Amniotic stem cell (primary cell): ENCODE data around the gene GLP1R.

Experiments
- DNase-seq: peaks from one replicate; lab custom pipeline; 2025; lab: John Stamatoyannopoulos, UW

The GLP1R gene

GRCh38 chr6:39048481-39049399 lies at the start of gene GLP1R:
GLP1R (plus strand) TSS chr6:39048781; CDS start chr6:39048841, 60 bp downstream.
- DNase-seq: no peak

GRCh38 chr6:39003072-39003471 lies 45.5 kb upstream of the GLP1R start:
- DNase-seq: no peak

- no peak for DNase-seq
These were observed 45.1 kb upstream of the GLP1R start for GRCh38 chr6:39003492-39003891.

GRCh38 chr6:39004801-39005200 lies 43.8 kb upstream of the GLP1R start:
- no peak for DNase-seq

- DNase-seq: no peak
These were observed 42.8 kb upstream of the GLP1R start for GRCh38 chr6:39005774-39006173.

GRCh38 chr6:39007575-39007974 lies 41.0 kb upstream of the GLP1R start:
- DNase-seq: no peak

GRCh38 chr6:39008737-39009136 lies 39.8 kb upstream of the GLP1R start:
- DNase-seq: no peak

- DNase-seq: no peak
These were observed 39.1 kb upstream of the GLP1R start for GRCh38 chr6:39009476-39009875.

GRCh38 chr6:39016839-39017546 lies 31.6 kb upstream of the GLP1R start:
- DNase-seq: no peak

GRCh38 chr6:39017547-39017880 lies 31.1 kb upstream of the GLP1R start:
- DNase-seq: no peak

- no peak for DNase-seq
These were observed 30.5 kb upstream of the GLP1R start for GRCh38 chr6:39018103-39018502.

GRCh38 chr6:39020136-39020535 lies 28.4 kb upstream of the GLP1R start:
- no peak for DNase-seq

GRCh38 chr6:39021041-39021440 lies 27.5 kb upstream of the GLP1R start:
- DNase-seq: no peak

- DNase-seq: no peak
These were observed 26.8 kb upstream of the GLP1R start for GRCh38 chr6:39021779-39022178.

- DNase-seq: no peak
These were observed 22.4 kb upstream of the GLP1R start for GRCh38 chr6:39026175-39026574.

- DNase-seq: no peak
These were observed 19.2 kb upstream of the GLP1R start for GRCh38 chr6:39029156-39030011.

GRCh38 chr6:39035681-39036080 lies 12.9 kb upstream of the GLP1R start:
- DNase-seq: no peak

GRCh38 chr6:39037082-39037508 lies 11.5 kb upstream of the GLP1R start:
- no peak for DNase-seq

GRCh38 chr6:39037707-39038106 lies 10.9 kb upstream of the GLP1R start:
- no peak for DNase-seq

- no peak for DNase-seq
These were observed 8.4 kb upstream of the GLP1R start for GRCh38 chr6:39040080-39040673.

- no peak for DNase-seq
These were observed 7.5 kb upstream of the GLP1R start for GRCh38 chr6:39041072-39041471.

GRCh38 chr6:39043776-39044175 lies 4.8 kb upstream of the GLP1R start:
- no peak for DNase-seq
